GM18858 (cell line): ENCODE results near the gene ARID2.

Experiments used
- ATAC-seq: cut with Tn5 transposase; IDR thresholded peaks from one replicate; pipeline ENCODE4 v1.9.1; 2021; ENCODE audit not compliant: unreplicated experiment

The ARID2 gene

GRCh38 chr12:45729233-45730083, at the start of gene ARID2:
Gene ARID2 (plus strand): TSS chr12:45729706. CDS start chr12:45729837, 131 bp downstream.
- peak; percentile 3 for ATAC-seq

GRCh38 chr12:45680362-45680761, 49.1 kb upstream of the ARID2 start:
- no peak for ATAC-seq

- no peak for ATAC-seq
These were observed 48.0 kb upstream of the ARID2 start for GRCh38 chr12:45681465-45681864.

GRCh38 chr12:45685680-45686079, 43.8 kb upstream of the ARID2 start:
- ATAC-seq: no peak

GRCh38 chr12:45687081-45688015, 42.2 kb upstream of the ARID2 start:
- ATAC-seq: no peak

GRCh38 chr12:45688183-45688582, 41.3 kb upstream of the ARID2 start:
- no peak for ATAC-seq

GRCh38 chr12:45695035-45695434, 34.5 kb upstream of the ARID2 start:
- ATAC-seq: no peak

- ATAC-seq: no peak
These were observed 33.9 kb upstream of the ARID2 start for GRCh38 chr12:45695606-45696005.

GRCh38 chr12:45696049-45696448, 33.5 kb upstream of the ARID2 start:
- ATAC-seq: no peak

GRCh38 chr12:45697371-45697770, 32.1 kb upstream of the ARID2 start:
- no peak for ATAC-seq

- ATAC-seq: no peak
These were observed 28.2 kb upstream of the ARID2 start for GRCh38 chr12:45701296-45701695.

GRCh38 chr12:45703942-45704341, 25.6 kb upstream of the ARID2 start:
- no peak for ATAC-seq

GRCh38 chr12:45704968-45705367, 24.5 kb upstream of the ARID2 start:
- ATAC-seq: no peak

- no peak for ATAC-seq
These were observed 24.1 kb upstream of the ARID2 start for GRCh38 chr12:45705404-45705803.

- ATAC-seq: no peak
These were observed 22.2 kb upstream of the ARID2 start for GRCh38 chr12:45707241-45707857.

- ATAC-seq: no peak
These were observed 21.1 kb upstream of the ARID2 start for GRCh38 chr12:45708363-45708762.

- no peak for ATAC-seq
These were observed 20.6 kb upstream of the ARID2 start for GRCh38 chr12:45708901-45709300.

- no peak for ATAC-seq
These were observed 17.2 kb upstream of the ARID2 start for GRCh38 chr12:45712319-45712718.

- ATAC-seq: no peak
These were observed 16.4 kb upstream of the ARID2 start for GRCh38 chr12:45713078-45713477.

GRCh38 chr12:45718306-45718705, 11.2 kb upstream of the ARID2 start:
- no peak for ATAC-seq

GRCh38 chr12:45720069-45720468, 9.4 kb upstream of the ARID2 start:
- ATAC-seq: no peak
